Stomach (tissue), 4 donors: ENCODE data around the gene SLC36A3.

ENCODE experiments used
- CTCF ChIP-seq, 7 experiments: fragments of 450-650 bp in 4 of 7; fragments of 200-600 bp in 3 of 7; sonication (generic) in 3 of 7; IDR thresholded peaks; one replicate each; pipeline ENCODE4 v1.5.1; 2016 to 2019; ENCODE audit warnings: antibody characterized with exemption in 7 of 7, control low read depth in 2 of 7, mild to moderate bottlenecking in 1 of 7
- POLR2AphosphoS5 ChIP-seq, 3 donors: sonication (generic); formaldehyde crosslinking; IDR thresholded peaks; one replicate each; pipeline ENCODE4 v1.6.1; 2016; ENCODE audit warnings: antibody characterized with exemption in 3 of 3

- TF ChIP-seq POLR2AphosphoS5 (IDR thresholded peaks at IDR 0.05) (no peak), CTCF (IDR thresholded peaks at IDR 0.05) (no peak)
Measured at GRCh38 chr5:151293624-151294023, 9.9 kb downstream of the SLC36A3 start.
